Right lobe of liver (tissue), 6 donors: ENCODE results near the gene DDX39A. TPM values are rescaled to one million over a fixed set of nuclear protein-coding genes. Genes with fewer than 3 reads are reported as not detected.

Source experiments
- ATAC-seq, 4 donors: fragments of 200-7000 bp; cut with Tn5 transposase; one replicate each; pipeline ENCODE4 v1.9.1; 2020; ENCODE audit warnings: mild to moderate bottlenecking in 4 of 4, moderate library complexity in 4 of 4
- DNase-seq, 3 donors: peaks; one replicate each; pipeline ENCODE4 v3.0.0-alpha.2; 2020
- H3K27ac ChIP-seq, 3 donors: fragments of 200-600 bp; one replicate each; pipeline ENCODE4 v1.8.0; 2022
- H3K27me3 ChIP-seq, 2 donors: fragments of 200-600 bp; one replicate each; pipeline ENCODE4 v1.8.0; 2022
- H3K36me3 ChIP-seq, 4 donors: fragments of 200-600 bp; sonication (generic) in 1 of 4; one replicate each; pipeline versions ENCODE4 v1.5.1 to v1.8.0; 2017 to 2022; ENCODE audit warnings: control low read depth in 1 of 4
- H3K4me1 ChIP-seq, 4 donors: fragments of 200-600 bp; sonication (generic) in 1 of 4; one replicate each; pipeline versions ENCODE4 v1.5.1 to v1.8.0; 2017 to 2022; ENCODE audit warnings: control low read depth in 1 of 4
- H3K4me3 ChIP-seq, 3 donors: fragments of 200-600 bp; one replicate each; pipeline ENCODE4 v1.8.0; 2022
- H3K9me3 ChIP-seq, 4 donors: fragments of 200-600 bp; sonication (generic) in 1 of 4; one replicate each; pipeline versions ENCODE4 v1.5.1 to v1.8.0; 2017 to 2022; ENCODE audit warnings: control low read depth in 1 of 4
- CTCF ChIP-seq, 4 donors: fragments of 200-600 bp in 3 of 4; fragments of 450-650 bp in 1 of 4; IDR thresholded peaks; one replicate each; pipeline versions ENCODE4 v1.5.1 to v1.8.0; 2016 to 2022; ENCODE audit warnings: antibody characterized with exemption in 4 of 4, mild to moderate bottlenecking in 2 of 4
- POLR2A ChIP-seq: fragments of 450-650 bp; IDR thresholded peaks from one replicate; pipeline ENCODE4 v1.6.1; 2017; ENCODE audit warnings: antibody characterized with exemption, mild to moderate bottlenecking
- WGBS: methylation state at CpG from one replicate; pipeline ENCODE4 v1.1.6; 2018; ENCODE audit warnings: low coverage, low lambda C conversion rate; ENCODE audit not compliant: insufficient coverage; ENCODE audit errors: missing lambda C conversion rate; 5-methylcytosine and 5-hydroxymethylcytosine counted together
- intact Hi-C, 2 donors: fragments of 100-400 bp; cut with DNase I; formaldehyde crosslinking; loops; one replicate each; pipeline versions ENCODE4 v1.11.2 to v1.14.1; 2022
- total RNA-seq, 6 experiments: library from RNA; depleted of rRNA in 2 of 6; stranded (reverse); fragments of >200 nt in 2 of 6; fragmentation: NEBNext Ultra II Directional in 3 of 6; extraction: Animal tissue kit (Norgen Biotek cat#: 25700) in 3 of 6; gene quantifications; one replicate each; pipeline versions ENCODE4 v1.1.0 to v1.2.4, GENCODE V29; 2016 to 2023
- donor health status: DM: no; HTN: yes; CAD: no.
- donor health status: DM: no; HTN: no; CAD: no.
- donor health status: DM: no; HTN: no; CAD: no.
- donor health status: DM: no; HTN: yes; CAD: no.
- donor health status: DM: no; HTN: yes; CAD: no.

Gene DDX39A
- total RNA-seq, 6 experiments from 2014 or later = 12.9 to 34.5 (median 24.6) TPM

- ATAC-seq = no peak
- WGBS = 100% methylated on average over 1 of the region's 3 CpGs
- TF ChIP-seq CTCF (IDR thresholded peaks at IDR 0.05) = no peak
- TF ChIP-seq POLR2A = no peak
- H3K36me3 ChIP-seq = peaks cover 0 to 41% (median 31%) of the 10 kb centered on the region in 4 donors
- no peak overlapping the region for H3K27ac ChIP-seq
- no peak for DNase-seq
- H3K9me3 ChIP-seq = no peaks in the 10 kb centered on the region
- no peaks in the 10 kb centered on the region for H3K27me3 ChIP-seq
- intact Hi-C loops = no loop called here
- peaks cover 0 to 18% (median 3%) of the 10 kb centered on the region in 4 donors for H3K4me1 ChIP-seq
- no peak overlapping the region for H3K4me3 ChIP-seq
Measured at GRCh38 chr19:14413693-14414181, 5.4 kb downstream of the DDX39A start.

GRCh38 chr19:14412996-14413692 lies 6.0 kb downstream of the DDX39A start:
- Histone ChIP-seq H3K27ac (no peak overlapping the region), H3K27me3 (no peaks in the 10 kb centered on the region), H3K9me3 (no peaks in the 10 kb centered on the region), H3K36me3 (peaks cover 0 to 47% (median 34%) of the 10 kb centered on the region in 4 donors), H3K4me1 (peaks cover 0 to 14% (median 1%) of the 10 kb centered on the region in 4 donors), H3K4me3 (no peak overlapping the region)
- TF ChIP-seq CTCF (IDR thresholded peaks at IDR 0.05) = no peak
- TF ChIP-seq POLR2A = no peak
- whole genome bisulfite sequencing = 85% methylated on average over 8 of the region's 15 CpGs
- ATAC-seq (no peak), DNase-seq (no peak)
- intact Hi-C loops = no loop called here

- peaks cover 0 to 8% (median 0%) of the 10 kb centered on the region in 4 donors for H3K4me1 ChIP-seq
- DNase-seq (no peak), ATAC-seq (no peak)
- no peak overlapping the region for H3K27ac ChIP-seq
- 85% methylated on average over 11 of the region's 25 CpGs for whole genome bisulfite sequencing
- intact Hi-C loops = no loop called here
- no peak overlapping the region for H3K4me3 ChIP-seq
- H3K36me3 ChIP-seq = peaks cover 0 to 52% (median 37%) of the 10 kb centered on the region in 4 donors
- no peaks in the 10 kb centered on the region for H3K27me3 ChIP-seq
- H3K9me3 ChIP-seq = no peaks in the 10 kb centered on the region
- no peak for TF ChIP-seq POLR2A
- TF ChIP-seq CTCF (IDR thresholded peaks at IDR 0.05) = no peak
Measured at GRCh38 chr19:14412324-14412995, 6.7 kb downstream of the DDX39A start.

- WGBS = 80% methylated on average over 2 of the region's 8 CpGs
- H3K9me3 ChIP-seq = no peaks in the 10 kb centered on the region
- H3K4me1 ChIP-seq = peaks cover 0 to 6% (median 0%) of the 10 kb centered on the region in 4 donors
- H3K27me3 ChIP-seq = no peaks in the 10 kb centered on the region
- H3K27ac ChIP-seq = no peak overlapping the region
- H3K4me3 ChIP-seq = no peak overlapping the region
- DNase-seq (no peak), ATAC-seq (no peak)
- intact Hi-C loops = no loop called here
- TF ChIP-seq POLR2A = no peak
- TF ChIP-seq CTCF (IDR thresholded peaks at IDR 0.05) = no peak
- H3K36me3 ChIP-seq = peaks cover 0 to 56% (median 39%) of the 10 kb centered on the region in 4 donors
Measured at GRCh38 chr19:14411938-14412245, 7.2 kb downstream of the DDX39A start.
